H1 (cell line): Measurements from ENCODE around the gene CLDN14. TPM values are rescaled to one million over a fixed set of nuclear protein-coding genes. Genes with fewer than 3 reads are reported as not detected.

Experiments
- CTCF ChIA-PET: fragments of 300-600 bp; sonication (Branson Sonifier 250); formaldehyde crosslinking; loops from one replicate; lab custom pipeline; 2021; ENCODE audit not compliant: partially characterized antibody; lab: Charles Lee
- POLR2A ChIA-PET: fragments of 300-600 bp; sonication (Branson Sonifier 250); formaldehyde crosslinking; loops from one replicate; lab custom pipeline; 2021; ENCODE audit warnings: inconsistent platforms; ENCODE audit not compliant: partially characterized antibody; lab: Charles Lee
- DNase-seq, 2 experiments: peaks; one replicate each; pipeline versions ENCODE4 v3.0.0 to v3.0.0-alpha.2; 2010 to 2022; ENCODE audit warnings: low spot score in 2 of 2, low read depth in 1 of 2, mixed read lengths in 1 of 2
- FAIRE-seq: peaks from 2 replicates; lab custom pipeline; 2011; peaks lifted over from hg19 to GRCh38; lab: Jason Lieb, UNC
- H2AFZ ChIP-seq: 2 replicates; pipeline ENCODE4 v1.8.1; 2012; ENCODE audit warnings: low read length, inconsistent platforms
- H2AK5ac ChIP-seq: 2 replicates; pipeline ENCODE4 v1.6.1; 2013; ENCODE audit warnings: low read depth, low read length
- H2BK120ac ChIP-seq: replicated peaks from 2 replicates; pipeline ENCODE3; 2013; ENCODE audit warnings: low read depth, low read length, inconsistent platforms
- H2BK12ac ChIP-seq: 2 replicates; pipeline ENCODE4 v1.6.1; 2013; ENCODE audit warnings: low read depth, low read length
- H2BK15ac ChIP-seq: 2 replicates; pipeline ENCODE4 v1.6.1; 2013; ENCODE audit warnings: low read length
- H2BK20ac ChIP-seq: 2 replicates; pipeline ENCODE4 v1.6.1; 2013; ENCODE audit warnings: low read length
- H2BK5ac ChIP-seq: 2 replicates; pipeline ENCODE4 v1.6.1; 2013; ENCODE audit warnings: low read depth, low read length
- H3K14ac ChIP-seq: 2 replicates; pipeline ENCODE4 v1.6.1; 2013; ENCODE audit warnings: inconsistent platforms; ENCODE audit not compliant: insufficient read length
- H3K18ac ChIP-seq: 2 replicates; pipeline ENCODE4 v1.6.1; 2013; ENCODE audit warnings: low read length; ENCODE audit errors: extremely low read depth
- H3K23ac ChIP-seq: 2 replicates; pipeline ENCODE4 v1.6.1; 2013; ENCODE audit warnings: inconsistent platforms; ENCODE audit not compliant: insufficient read length
- H3K23me2 ChIP-seq: 2 replicates; pipeline ENCODE4 v1.6.1; 2013; ENCODE audit warnings: low read depth, low read length
- H3K27ac ChIP-seq: 2 replicates; pipeline ENCODE4 v1.6.1; 2011; ENCODE audit warnings: low read depth, low read length, inconsistent platforms
- H3K27me3 ChIP-seq, 4 experiments: replicated peaks in 1 of 4; 1 replicate in 1 of 4; 2 replicates in 3 of 4; pipeline versions ENCODE4 v1.6.1 to v1.8.1; 2011 to 2013; ENCODE audit warnings: low read length in 3 of 4, mild to moderate bottlenecking in 3 of 4, inconsistent platforms in 2 of 4, mixed read lengths in 2 of 4, moderate library complexity in 1 of 4; ENCODE audit not compliant: control insufficient read depth in 3 of 4, insufficient read depth in 3 of 4; ENCODE audit errors: extremely low read depth in 1 of 4
- H3K36me3 ChIP-seq, 4 experiments: 2 replicates each; pipeline versions ENCODE4 v1.6.1 to v1.8.1; 2011 to 2013; ENCODE audit warnings: mild to moderate bottlenecking in 4 of 4, low read length in 3 of 4, moderate library complexity in 2 of 4, control low read depth in 1 of 4, inconsistent platforms in 1 of 4; ENCODE audit not compliant: insufficient read depth in 4 of 4, control insufficient read depth in 2 of 4
- H3K4ac ChIP-seq: replicated peaks from 2 replicates; pipeline ENCODE3; 2013; ENCODE audit warnings: low read length, low read depth, mixed read lengths, inconsistent platforms; ENCODE audit not compliant: insufficient read length
- H3K4me1 ChIP-seq, 4 experiments: replicated peaks in 1 of 4; 1 replicate in 1 of 4; 2 replicates in 3 of 4; pipeline versions ENCODE4 v1.6.1 to v1.8.1; 2011 to 2013; ENCODE audit warnings: low read length in 3 of 4, inconsistent platforms in 2 of 4, mixed read lengths in 1 of 4; ENCODE audit not compliant: insufficient read depth in 4 of 4, control insufficient read depth in 3 of 4
- H3K4me2 ChIP-seq, 2 experiments: 2 replicates each; pipeline versions ENCODE4 v1.6.1 to v1.8.1; 2011 to 2013; ENCODE audit warnings: low read depth in 2 of 2, low read length in 2 of 2, control low read depth in 1 of 2, inconsistent platforms in 1 of 2, mild to moderate bottlenecking in 1 of 2; ENCODE audit not compliant: insufficient read depth in 1 of 2
- H3K4me3 ChIP-seq, 4 experiments: fragments of 200-600, 300-600 bp in 1 of 4; sonication (generic), shearing (Covaris generic), sonication (Bioruptor Twin) in 1 of 4; 2 replicates each; pipeline versions ENCODE4 v1.5.1 to v1.8.1; 2011 to 2016; ENCODE audit warnings: low read length in 4 of 4, low read depth in 3 of 4, control low read depth in 2 of 4, inconsistent platforms in 2 of 4, mild to moderate bottlenecking in 2 of 4, mixed read lengths in 1 of 4, moderate library complexity in 1 of 4; ENCODE audit not compliant: insufficient read depth in 2 of 4; ENCODE audit errors: extremely low read depth in 1 of 4
- H3K56ac ChIP-seq: replicated peaks from 2 replicates; pipeline ENCODE3; 2013; ENCODE audit warnings: low read depth, mild to moderate bottlenecking, mixed read lengths, low read length, inconsistent platforms; ENCODE audit not compliant: insufficient read length
- H3K79me1 ChIP-seq: 2 replicates; pipeline ENCODE4 v1.6.1; 2013; ENCODE audit warnings: low read depth, low read length, control low read depth
- H3K79me2 ChIP-seq, 2 experiments: 2 replicates each; pipeline versions ENCODE4 v1.6.1 to v1.8.1; 2012 to 2013; ENCODE audit warnings: low read length in 2 of 2, mild to moderate bottlenecking in 2 of 2, inconsistent platforms in 1 of 2; ENCODE audit not compliant: insufficient read depth in 2 of 2, control insufficient read depth in 1 of 2
- H3K9ac ChIP-seq, 4 experiments: replicated peaks in 1 of 4; 1 replicate in 1 of 4; 2 replicates in 3 of 4; pipeline versions ENCODE4 v1.6.1 to v1.8.1; 2011 to 2013; ENCODE audit warnings: low read depth in 3 of 4, low read length in 3 of 4, control low read depth in 2 of 4, mild to moderate bottlenecking in 2 of 4, moderate library complexity in 2 of 4, inconsistent platforms in 1 of 4; ENCODE audit errors: extremely low read depth in 1 of 4
- H3K9me3 ChIP-seq, 2 experiments: 2 replicates each; pipeline versions ENCODE4 v1.6.1 to v1.8.1; 2012 to 2013; ENCODE audit warnings: mild to moderate bottlenecking in 2 of 2, moderate library complexity in 2 of 2, control low read depth in 1 of 2, inconsistent platforms in 1 of 2, low read depth in 1 of 2, low read length in 1 of 2, mixed read lengths in 1 of 2; ENCODE audit not compliant: insufficient read depth in 2 of 2
- H4K20me1 ChIP-seq, 2 experiments: replicated peaks in 1 of 2; 2 replicates each; pipeline versions ENCODE3 to v1.8.1; 2011 to 2013; ENCODE audit warnings: inconsistent platforms in 2 of 2, low read length in 2 of 2, mild to moderate bottlenecking in 1 of 2; ENCODE audit not compliant: insufficient read depth in 2 of 2, control insufficient read depth in 1 of 2
- H4K5ac ChIP-seq: 2 replicates; pipeline ENCODE4 v1.6.1; 2013; ENCODE audit warnings: low read length, low read depth, mixed read lengths, inconsistent platforms; ENCODE audit not compliant: insufficient read length
- H4K8ac ChIP-seq: 2 replicates; pipeline ENCODE4 v1.8.0; 2013; ENCODE audit warnings: mild to moderate bottlenecking, moderate library complexity, low read length, inconsistent platforms; ENCODE audit not compliant: insufficient read depth; ENCODE audit errors: extremely low read depth
- H4K91ac ChIP-seq: replicated peaks from 2 replicates; pipeline ENCODE3; 2013; ENCODE audit warnings: low read length, mixed read lengths, inconsistent platforms; ENCODE audit not compliant: insufficient read length
- CHD2 ChIP-seq: IDR thresholded peaks from 2 replicates; pipeline ENCODE4 v1.6.1; 2012; ENCODE audit warnings: low read length, improper control_type of control experiment
- EZH2 ChIP-seq: fragments of 200-600 bp; sonication (generic); IDR thresholded peaks from 2 replicates; pipeline ENCODE4 v1.7.1; 2012; ENCODE audit warnings: low read depth, mild to moderate bottlenecking, moderate library complexity, low read length, inconsistent platforms; ENCODE audit not compliant: severe bottlenecking
- JUN ChIP-seq: IDR thresholded peaks from 2 replicates; pipeline ENCODE4 v1.6.1; 2011; ENCODE audit warnings: low read depth, mild to moderate bottlenecking, improper control_type of control experiment, low read length
- KDM1A ChIP-seq: fragments of 200-600, 300-600 bp; sonication (generic); IDR thresholded peaks from 2 replicates; pipeline ENCODE4 v1.7.1; 2016; ENCODE audit warnings: mild to moderate bottlenecking, low read length, borderline replicate concordance
- MAFK ChIP-seq: IDR thresholded peaks from 2 replicates; pipeline ENCODE4 v1.6.1; 2012; ENCODE audit warnings: low read depth, mild to moderate bottlenecking, improper control_type of control experiment, low read length
- PHF8 ChIP-seq: fragments of 200-600 bp; sonication (generic); conservative IDR thresholded peaks from 2 replicates; pipeline ENCODE4 v1.7.1; 2012; ENCODE audit warnings: low read depth, mild to moderate bottlenecking, inconsistent platforms, low read length, moderate library complexity
- POLR2AphosphoS5 ChIP-seq: IDR thresholded peaks from 2 replicates; pipeline ENCODE4 v1.6.1; 2011; ENCODE audit warnings: low read depth, low read length
- POU5F1 ChIP-seq: IDR thresholded peaks from 2 replicates; pipeline ENCODE4 v1.6.1; 2011; ENCODE audit warnings: low read depth, mild to moderate bottlenecking, low read length, moderate library complexity
- RFX5 ChIP-seq: IDR thresholded peaks from 2 replicates; pipeline ENCODE4 v1.6.1; 2011; ENCODE audit warnings: low read depth, low read length, improper control_type of control experiment, borderline replicate concordance
- SAP30 ChIP-seq: fragments of 300-600 bp; sonication (generic); IDR thresholded peaks from 2 replicates; pipeline ENCODE4 v1.7.1; 2012; ENCODE audit warnings: low read length, moderate library complexity, mild to moderate bottlenecking, inconsistent platforms; ENCODE audit not compliant: insufficient read depth, insufficient replicate concordance
- SIX5 ChIP-seq: IDR thresholded peaks from 2 replicates; pipeline ENCODE4 v1.6.1; 2011; ENCODE audit warnings: mild to moderate bottlenecking, low read depth, low read length
- SP2 ChIP-seq: IDR thresholded peaks from 2 replicates; pipeline ENCODE4 v1.6.1; 2012; ENCODE audit warnings: mild to moderate bottlenecking, low read length, inconsistent platforms
- TAF1 ChIP-seq: IDR thresholded peaks from 2 replicates; pipeline ENCODE4 v1.6.1; 2011; ENCODE audit warnings: mild to moderate bottlenecking, low read depth, low read length
- WGBS, 2 experiments: shearing (Covaris generic) in 1 of 2; methylation state at CpG; one replicate each; pipeline versions ENCODE4 v1.1.6 to v1.1.7; 2013 to 2015; ENCODE audit warnings: low lambda C conversion rate in 2 of 2, mixed read lengths in 2 of 2, inconsistent platforms in 1 of 2, low coverage in 1 of 2, missing lambda C conversion rate in 1 of 2; ENCODE audit not compliant: insufficient replicate concordance in 2 of 2, insufficient coverage in 1 of 2, insufficient read length in 1 of 2; ENCODE audit errors: extremely low coverage in 1 of 2, missing lambda C conversion rate in 1 of 2; 5-methylcytosine and 5-hydroxymethylcytosine counted together
- polyA plus RNA-seq, 7 experiments: library from polyadenylated mRNA; depleted of rRNA in 3 of 7; stranded (reverse) in 5 of 7; unstranded in 2 of 7; fragments of >200 nt in 5 of 7; fragments of 200-250 nt in 2 of 7; gene quantifications; 1 replicate in 5 of 7; 2 replicates in 1 of 7; 4 replicates in 1 of 7; pipeline versions ENCODE4 v1.2.1 to v1.2.3, GENCODE V29; 2011 to 2013; ENCODE audit warnings: missing spikeins in 2 of 7, mixed read lengths in 2 of 7
- total RNA-seq: library from RNA; stranded (reverse); fragmentation: NEBNext Ultra II Directional; extraction: Animal tissue kit (Norgen Biotek cat#: 25700); gene quantifications from 2 replicates; pipeline ENCODE4 v1.2.1, GENCODE V29; 2021

Gene CLDN14
- total and polyA plus RNA-seq, 2 of the 8 experiments (the other 6 are each of a cell fraction or from before 2014, with no cell fraction given) = 0.08 TPM; not detected in 1

- whole genome bisulfite sequencing, 2 experiments = 89% methylated on average over 15 of the region's 16 CpGs; no CpG with 5 or more reads in 1 of the 2 experiments
- Histone ChIP-seq H2BK12ac (no peak overlapping the region), H4K8ac (no peak overlapping the region; the same call in 1 of the 2 replicates), H3K56ac (no peak overlapping the region), H4K91ac (no peak overlapping the region), H3K4me3 (no peak overlapping the region), H3K36me3 (no peaks in the 10 kb centered on the region), H3K14ac (no peak overlapping the region), H3K79me1 (no peaks in the 10 kb centered on the region), H3K18ac (no peak overlapping the region), H4K20me1 (no peaks in the 10 kb centered on the region), H2AFZ (no peak overlapping the region), H3K4me1 (peaks cover 0 to 13% (median 2%) of the 10 kb centered on the region in 4 experiments; a peak in 4 of 7 replicates), H3K9ac (no peak overlapping the region), H3K23me2 (no peaks in the 10 kb centered on the region), H3K4me2 (no peak overlapping the region), H4K5ac (no peak overlapping the region), H3K23ac (no peak overlapping the region), H2AK5ac (0 out of 2 replicates have a peak overlapping the region, but pooled peaks have one; percentile 34), H3K4ac (no peak overlapping the region), H3K27me3 (no peaks in the 10 kb centered on the region), H2BK15ac (peak overlapping the region; percentile 88; the same call in 1 of the 2 replicates), H3K9me3 (no peaks in the 10 kb centered on the region), H3K79me2 (no peaks in the 10 kb centered on the region), H2BK120ac (no peak overlapping the region), H2BK20ac (peak overlapping the region; percentile 3; the same call in 1 of the 2 replicates), H2BK5ac (0 out of 2 replicates have a peak overlapping the region, but pooled peaks have one; percentile 62), H3K27ac (no peak overlapping the region)
- FAIRE-seq = no peak
- no peak for DNase-seq
- ChIA-PET CTCF (no interaction called here), POLR2A (no interaction called here)
- TF ChIP-seq SAP30 (no peak), RFX5 (no peak), CHD2 (no peak), POLR2AphosphoS5 (no peak), KDM1A (no peak), JUN (no peak), MAFK (no peak), SIX5 (no peak), TAF1 (no peak), EZH2 (no peak), SP2 (no peak), POU5F1 (no peak), PHF8 (no peak)
Observed at GRCh38 chr21:36460866-36461265, 19.1 kb downstream of the CLDN14 start.
